H1 (cell line): Measurements from ENCODE around the gene PI4KA. TPM values are rescaled to one million over a fixed set of nuclear protein-coding genes. Genes with fewer than 3 reads are reported as not detected.

Experiments
- CTCF ChIA-PET: fragments of 300-600 bp; sonication (Branson Sonifier 250); formaldehyde crosslinking; loops from one replicate; lab custom pipeline; 2021; ENCODE audit not compliant: partially characterized antibody; lab: Charles Lee
- POLR2A ChIA-PET: fragments of 300-600 bp; sonication (Branson Sonifier 250); formaldehyde crosslinking; loops from one replicate; lab custom pipeline; 2021; ENCODE audit warnings: inconsistent platforms; ENCODE audit not compliant: partially characterized antibody; lab: Charles Lee
- DNase-seq, 2 experiments: peaks; one replicate each; pipeline versions ENCODE4 v3.0.0 to v3.0.0-alpha.2; 2010 to 2022; ENCODE audit warnings: low spot score in 2 of 2, low read depth in 1 of 2, mixed read lengths in 1 of 2
- FAIRE-seq: peaks from 2 replicates; lab custom pipeline; 2011; peaks lifted over from hg19 to GRCh38; lab: Jason Lieb, UNC
- H2AFZ ChIP-seq: 2 replicates; pipeline ENCODE4 v1.8.1; 2012; ENCODE audit warnings: low read length, inconsistent platforms
- H2AK5ac ChIP-seq: 2 replicates; pipeline ENCODE4 v1.6.1; 2013; ENCODE audit warnings: low read depth, low read length
- H2BK120ac ChIP-seq: replicated peaks from 2 replicates; pipeline ENCODE3; 2013; ENCODE audit warnings: low read depth, low read length, inconsistent platforms
- H2BK12ac ChIP-seq: 2 replicates; pipeline ENCODE4 v1.6.1; 2013; ENCODE audit warnings: low read depth, low read length
- H2BK15ac ChIP-seq: 2 replicates; pipeline ENCODE4 v1.6.1; 2013; ENCODE audit warnings: low read length
- H2BK20ac ChIP-seq: 2 replicates; pipeline ENCODE4 v1.6.1; 2013; ENCODE audit warnings: low read length
- H2BK5ac ChIP-seq: 2 replicates; pipeline ENCODE4 v1.6.1; 2013; ENCODE audit warnings: low read depth, low read length
- H3K14ac ChIP-seq: 2 replicates; pipeline ENCODE4 v1.6.1; 2013; ENCODE audit warnings: inconsistent platforms; ENCODE audit not compliant: insufficient read length
- H3K18ac ChIP-seq: 2 replicates; pipeline ENCODE4 v1.6.1; 2013; ENCODE audit warnings: low read length; ENCODE audit errors: extremely low read depth
- H3K23ac ChIP-seq: 2 replicates; pipeline ENCODE4 v1.6.1; 2013; ENCODE audit warnings: inconsistent platforms; ENCODE audit not compliant: insufficient read length
- H3K23me2 ChIP-seq: 2 replicates; pipeline ENCODE4 v1.6.1; 2013; ENCODE audit warnings: low read depth, low read length
- H3K27ac ChIP-seq: 2 replicates; pipeline ENCODE4 v1.6.1; 2011; ENCODE audit warnings: low read depth, low read length, inconsistent platforms
- H3K27me3 ChIP-seq, 4 experiments: replicated peaks in 1 of 4; 1 replicate in 1 of 4; 2 replicates in 3 of 4; pipeline versions ENCODE4 v1.6.1 to v1.8.1; 2011 to 2013; ENCODE audit warnings: low read length in 3 of 4, mild to moderate bottlenecking in 3 of 4, inconsistent platforms in 2 of 4, mixed read lengths in 2 of 4, moderate library complexity in 1 of 4; ENCODE audit not compliant: control insufficient read depth in 3 of 4, insufficient read depth in 3 of 4; ENCODE audit errors: extremely low read depth in 1 of 4
- H3K36me3 ChIP-seq, 4 experiments: 2 replicates each; pipeline versions ENCODE4 v1.6.1 to v1.8.1; 2011 to 2013; ENCODE audit warnings: mild to moderate bottlenecking in 4 of 4, low read length in 3 of 4, moderate library complexity in 2 of 4, control low read depth in 1 of 4, inconsistent platforms in 1 of 4; ENCODE audit not compliant: insufficient read depth in 4 of 4, control insufficient read depth in 2 of 4
- H3K4ac ChIP-seq: replicated peaks from 2 replicates; pipeline ENCODE3; 2013; ENCODE audit warnings: low read length, low read depth, mixed read lengths, inconsistent platforms; ENCODE audit not compliant: insufficient read length
- H3K4me1 ChIP-seq, 4 experiments: replicated peaks in 1 of 4; 1 replicate in 1 of 4; 2 replicates in 3 of 4; pipeline versions ENCODE4 v1.6.1 to v1.8.1; 2011 to 2013; ENCODE audit warnings: low read length in 3 of 4, inconsistent platforms in 2 of 4, mixed read lengths in 1 of 4; ENCODE audit not compliant: insufficient read depth in 4 of 4, control insufficient read depth in 3 of 4
- H3K4me2 ChIP-seq, 2 experiments: 2 replicates each; pipeline versions ENCODE4 v1.6.1 to v1.8.1; 2011 to 2013; ENCODE audit warnings: low read depth in 2 of 2, low read length in 2 of 2, control low read depth in 1 of 2, inconsistent platforms in 1 of 2, mild to moderate bottlenecking in 1 of 2; ENCODE audit not compliant: insufficient read depth in 1 of 2
- H3K4me3 ChIP-seq, 4 experiments: fragments of 200-600, 300-600 bp in 1 of 4; sonication (generic), shearing (Covaris generic), sonication (Bioruptor Twin) in 1 of 4; 2 replicates each; pipeline versions ENCODE4 v1.5.1 to v1.8.1; 2011 to 2016; ENCODE audit warnings: low read length in 4 of 4, low read depth in 3 of 4, control low read depth in 2 of 4, inconsistent platforms in 2 of 4, mild to moderate bottlenecking in 2 of 4, mixed read lengths in 1 of 4, moderate library complexity in 1 of 4; ENCODE audit not compliant: insufficient read depth in 2 of 4; ENCODE audit errors: extremely low read depth in 1 of 4
- H3K56ac ChIP-seq: replicated peaks from 2 replicates; pipeline ENCODE3; 2013; ENCODE audit warnings: low read depth, mild to moderate bottlenecking, mixed read lengths, low read length, inconsistent platforms; ENCODE audit not compliant: insufficient read length
- H3K79me1 ChIP-seq: 2 replicates; pipeline ENCODE4 v1.6.1; 2013; ENCODE audit warnings: low read depth, low read length, control low read depth
- H3K79me2 ChIP-seq, 2 experiments: 2 replicates each; pipeline versions ENCODE4 v1.6.1 to v1.8.1; 2012 to 2013; ENCODE audit warnings: low read length in 2 of 2, mild to moderate bottlenecking in 2 of 2, inconsistent platforms in 1 of 2; ENCODE audit not compliant: insufficient read depth in 2 of 2, control insufficient read depth in 1 of 2
- H3K9ac ChIP-seq, 4 experiments: replicated peaks in 1 of 4; 1 replicate in 1 of 4; 2 replicates in 3 of 4; pipeline versions ENCODE4 v1.6.1 to v1.8.1; 2011 to 2013; ENCODE audit warnings: low read depth in 3 of 4, low read length in 3 of 4, control low read depth in 2 of 4, mild to moderate bottlenecking in 2 of 4, moderate library complexity in 2 of 4, inconsistent platforms in 1 of 4; ENCODE audit errors: extremely low read depth in 1 of 4
- H3K9me3 ChIP-seq, 2 experiments: 2 replicates each; pipeline versions ENCODE4 v1.6.1 to v1.8.1; 2012 to 2013; ENCODE audit warnings: mild to moderate bottlenecking in 2 of 2, moderate library complexity in 2 of 2, control low read depth in 1 of 2, inconsistent platforms in 1 of 2, low read depth in 1 of 2, low read length in 1 of 2, mixed read lengths in 1 of 2; ENCODE audit not compliant: insufficient read depth in 2 of 2
- H4K20me1 ChIP-seq, 2 experiments: replicated peaks in 1 of 2; 2 replicates each; pipeline versions ENCODE3 to v1.8.1; 2011 to 2013; ENCODE audit warnings: inconsistent platforms in 2 of 2, low read length in 2 of 2, mild to moderate bottlenecking in 1 of 2; ENCODE audit not compliant: insufficient read depth in 2 of 2, control insufficient read depth in 1 of 2
- H4K5ac ChIP-seq: 2 replicates; pipeline ENCODE4 v1.6.1; 2013; ENCODE audit warnings: low read length, low read depth, mixed read lengths, inconsistent platforms; ENCODE audit not compliant: insufficient read length
- H4K8ac ChIP-seq: 2 replicates; pipeline ENCODE4 v1.8.0; 2013; ENCODE audit warnings: mild to moderate bottlenecking, moderate library complexity, low read length, inconsistent platforms; ENCODE audit not compliant: insufficient read depth; ENCODE audit errors: extremely low read depth
- H4K91ac ChIP-seq: replicated peaks from 2 replicates; pipeline ENCODE3; 2013; ENCODE audit warnings: low read length, mixed read lengths, inconsistent platforms; ENCODE audit not compliant: insufficient read length
- KDM1A ChIP-seq: fragments of 200-600, 300-600 bp; sonication (generic); IDR thresholded peaks from 2 replicates; pipeline ENCODE4 v1.7.1; 2016; ENCODE audit warnings: mild to moderate bottlenecking, low read length, borderline replicate concordance
- RAD21 ChIP-seq, 2 experiments: IDR thresholded peaks in 1 of 2; conservative IDR thresholded peaks in 1 of 2; 2 replicates each; pipeline ENCODE4 v1.6.1; 2011; ENCODE audit warnings: low read depth in 2 of 2, low read length in 2 of 2, improper control_type of control experiment in 1 of 2, inconsistent platforms in 1 of 2, mild to moderate bottlenecking in 1 of 2, moderate library complexity in 1 of 2
- SUZ12 ChIP-seq: fragments of 200-600 bp; sonication (generic); IDR thresholded peaks from 2 replicates; pipeline ENCODE4 v1.6.1; 2012; ENCODE audit warnings: mild to moderate bottlenecking, inconsistent platforms, low read length, moderate library complexity, mixed read lengths
- WGBS, 2 experiments: shearing (Covaris generic) in 1 of 2; methylation state at CpG; one replicate each; pipeline versions ENCODE4 v1.1.6 to v1.1.7; 2013 to 2015; ENCODE audit warnings: low lambda C conversion rate in 2 of 2, mixed read lengths in 2 of 2, inconsistent platforms in 1 of 2, low coverage in 1 of 2, missing lambda C conversion rate in 1 of 2; ENCODE audit not compliant: insufficient replicate concordance in 2 of 2, insufficient coverage in 1 of 2, insufficient read length in 1 of 2; ENCODE audit errors: extremely low coverage in 1 of 2, missing lambda C conversion rate in 1 of 2; 5-methylcytosine and 5-hydroxymethylcytosine counted together
- polyA plus RNA-seq, 7 experiments: library from polyadenylated mRNA; depleted of rRNA in 3 of 7; stranded (reverse) in 5 of 7; unstranded in 2 of 7; fragments of >200 nt in 5 of 7; fragments of 200-250 nt in 2 of 7; gene quantifications; 1 replicate in 5 of 7; 2 replicates in 1 of 7; 4 replicates in 1 of 7; pipeline versions ENCODE4 v1.2.1 to v1.2.3, GENCODE V29; 2011 to 2013; ENCODE audit warnings: missing spikeins in 2 of 7, mixed read lengths in 2 of 7
- total RNA-seq: library from RNA; stranded (reverse); fragmentation: NEBNext Ultra II Directional; extraction: Animal tissue kit (Norgen Biotek cat#: 25700); gene quantifications from 2 replicates; pipeline ENCODE4 v1.2.1, GENCODE V29; 2021
- TF ChIP-seq, protein P1 (sequence below): IDR thresholded peaks from 2 replicates; pipeline ENCODE4 v1.6.1; 2012; ENCODE audit warnings: inconsistent platforms
- TF ChIP-seq, protein P2 (sequence below), 3 experiments: IDR thresholded peaks; 1 replicate in 2 of 3; 2 replicates in 1 of 3; pipeline versions ENCODE4 v1.5.1 to v1.6.1; 2011; ENCODE audit warnings: low read length in 3 of 3, mild to moderate bottlenecking in 3 of 3, inconsistent platforms in 2 of 3, low read depth in 1 of 3, moderate library complexity in 1 of 3; ENCODE audit not compliant: insufficient read depth in 1 of 3; ENCODE audit errors: control extremely low read depth in 1 of 3

PI4KA gene
- total and polyA plus RNA-seq, 2 of the 8 experiments (the other 6 are each of a cell fraction or from before 2014, with no cell fraction given), result 22.5 to 37.7 TPM

DNA sequence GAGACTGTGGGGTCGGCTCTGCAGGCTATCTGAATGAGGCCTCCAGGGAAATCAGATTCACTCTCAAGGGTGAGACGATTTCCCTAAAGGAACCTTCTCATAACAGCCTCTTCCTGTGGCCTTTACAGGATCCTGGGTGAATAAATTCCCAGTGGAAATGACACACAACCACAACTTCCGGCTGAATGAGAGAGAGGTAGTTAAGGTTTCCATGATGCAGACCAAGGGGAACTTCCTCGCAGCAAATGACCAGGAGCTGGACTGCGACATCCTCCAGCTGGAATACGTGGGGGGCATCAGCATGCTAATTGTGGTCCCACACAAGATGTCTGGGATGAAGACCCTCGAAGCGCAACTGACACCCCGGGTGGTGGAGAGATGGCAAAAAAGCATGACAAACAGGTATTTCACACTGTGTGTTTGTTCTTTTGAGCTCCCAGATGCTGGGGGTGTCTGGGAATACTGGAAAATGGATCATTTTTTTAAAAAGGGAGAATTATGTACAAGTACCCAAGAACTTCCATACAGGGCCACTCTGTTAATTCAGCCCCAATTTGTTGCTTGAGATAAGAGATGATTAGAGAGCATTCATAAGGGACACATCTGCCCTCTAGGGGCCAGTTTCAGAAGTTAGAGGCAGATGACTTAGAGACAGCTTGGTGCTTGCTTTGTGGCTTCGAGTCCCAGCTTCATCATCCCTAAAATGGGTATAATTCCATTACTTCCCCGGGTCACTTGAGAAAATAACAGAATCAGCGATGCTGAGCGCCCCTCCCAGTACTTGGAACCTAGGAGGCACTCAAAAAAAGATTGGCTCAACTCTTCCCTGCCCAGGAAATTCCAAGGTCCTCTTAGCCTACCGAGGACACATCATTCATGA is 74.5 kb downstream of the PI4KA start:
- no peak overlapping the region for H2AK5ac ChIP-seq
- no peaks in the 10 kb centered on the region for H3K79me1 ChIP-seq
- no peak overlapping the region for H4K5ac ChIP-seq
- H3K18ac ChIP-seq, result no peak overlapping the region
- H2AFZ ChIP-seq, result no peak overlapping the region
- ChIA-PET POLR2A (no interaction called here), CTCF (interaction anchor here (0.6 to 3.8 kb wide), 29 partner anchors 8 to 483 kb away, joined by 3 to 26 read pairs (median 4); partner anchors contain the start of gene SERPIND1)
- no peaks in the 10 kb centered on the region for H3K36me3 ChIP-seq
- no peak overlapping the region for H3K9ac ChIP-seq
- H2BK5ac ChIP-seq, result no peak overlapping the region
- peaks cover 0 to 4% of the 10 kb centered on the region in 2 experiments for H4K20me1 ChIP-seq
- H2BK120ac ChIP-seq, result no peak overlapping the region
- no peaks in the 10 kb centered on the region for H3K9me3 ChIP-seq
- no peak overlapping the region for H3K4ac ChIP-seq
- no peak overlapping the region for H2BK15ac ChIP-seq
- FAIRE-seq, result peak; percentile 13
- no peaks in the 10 kb centered on the region for H3K27me3 ChIP-seq
- DNase-seq, result peak in 1 of 2 experiments; percentile 56
- H3K23me2 ChIP-seq, result no peaks in the 10 kb centered on the region
- H3K23ac ChIP-seq, result no peak overlapping the region
- H3K56ac ChIP-seq, result no peak overlapping the region
- 72% methylated on average over 14 of the region's 14 CpGs; no CpG with 5 or more reads in 1 of the 2 experiments for WGBS, 2 experiments
- H3K4me3 ChIP-seq, result no peak overlapping the region
- H3K79me2 ChIP-seq, result no peaks in the 10 kb centered on the region
- peaks cover 5 to 11% (median 6%) of the 10 kb centered on the region in 4 experiments; a peak in 5 of 7 replicates for H3K4me1 ChIP-seq
- no peak overlapping the region for H3K14ac ChIP-seq
- TF ChIP-seq SUZ12 (no peak), RAD21 (IDR thresholded peaks at IDR 0.05 in 1 of 2, conservative IDR thresholded peaks at IDR 0.05 in 1 of 2; ENCODE audit: low read depth in 2 of 2, low read length in 2 of 2) (peak; percentile 55 to 71), KDM1A (peak; percentile 60; the same call in 1 of the 2 replicates)
- TF ChIP-seq, protein P1, sequence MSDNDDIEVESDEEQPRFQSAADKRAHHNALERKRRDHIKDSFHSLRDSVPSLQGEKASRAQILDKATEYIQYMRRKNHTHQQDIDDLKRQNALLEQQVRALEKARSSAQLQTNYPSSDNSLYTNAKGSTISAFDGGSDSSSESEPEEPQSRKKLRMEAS, result no peak
- TF ChIP-seq, protein P2, sequence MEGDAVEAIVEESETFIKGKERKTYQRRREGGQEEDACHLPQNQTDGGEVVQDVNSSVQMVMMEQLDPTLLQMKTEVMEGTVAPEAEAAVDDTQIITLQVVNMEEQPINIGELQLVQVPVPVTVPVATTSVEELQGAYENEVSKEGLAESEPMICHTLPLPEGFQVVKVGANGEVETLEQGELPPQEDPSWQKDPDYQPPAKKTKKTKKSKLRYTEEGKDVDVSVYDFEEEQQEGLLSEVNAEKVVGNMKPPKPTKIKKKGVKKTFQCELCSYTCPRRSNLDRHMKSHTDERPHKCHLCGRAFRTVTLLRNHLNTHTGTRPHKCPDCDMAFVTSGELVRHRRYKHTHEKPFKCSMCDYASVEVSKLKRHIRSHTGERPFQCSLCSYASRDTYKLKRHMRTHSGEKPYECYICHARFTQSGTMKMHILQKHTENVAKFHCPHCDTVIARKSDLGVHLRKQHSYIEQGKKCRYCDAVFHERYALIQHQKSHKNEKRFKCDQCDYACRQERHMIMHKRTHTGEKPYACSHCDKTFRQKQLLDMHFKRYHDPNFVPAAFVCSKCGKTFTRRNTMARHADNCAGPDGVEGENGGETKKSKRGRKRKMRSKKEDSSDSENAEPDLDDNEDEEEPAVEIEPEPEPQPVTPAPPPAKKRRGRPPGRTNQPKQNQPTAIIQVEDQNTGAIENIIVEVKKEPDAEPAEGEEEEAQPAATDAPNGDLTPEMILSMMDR (IDR thresholded peaks at IDR 0.05; ENCODE audit: control extremely low read depth in 1 of 3, insufficient read depth in 1 of 3, low read depth in 1 of 3, low read length in 3 of 3), result peak; percentile 8 to 81 (median 73)
- H2BK12ac ChIP-seq, result no peak overlapping the region
- no peak overlapping the region for H4K91ac ChIP-seq
- no peak overlapping the region for H4K8ac ChIP-seq
- no peak overlapping the region for H3K27ac ChIP-seq
- no peak overlapping the region for H2BK20ac ChIP-seq
- H3K4me2 ChIP-seq, result no peak overlapping the region
